ENCODE measurements around the gene SFT2D1. TPM values are rescaled to one million over a fixed set of nuclear protein-coding genes. Genes with fewer than 3 reads are reported as not detected.

Gene SFT2D1
- total and polyA plus RNA-seq, 9 of the 15 experiments (the other 6 are each of a cell fraction or from before 2014, with no cell fraction given), result 54.4 to 140 (median 74.6) TPM

DNA sequence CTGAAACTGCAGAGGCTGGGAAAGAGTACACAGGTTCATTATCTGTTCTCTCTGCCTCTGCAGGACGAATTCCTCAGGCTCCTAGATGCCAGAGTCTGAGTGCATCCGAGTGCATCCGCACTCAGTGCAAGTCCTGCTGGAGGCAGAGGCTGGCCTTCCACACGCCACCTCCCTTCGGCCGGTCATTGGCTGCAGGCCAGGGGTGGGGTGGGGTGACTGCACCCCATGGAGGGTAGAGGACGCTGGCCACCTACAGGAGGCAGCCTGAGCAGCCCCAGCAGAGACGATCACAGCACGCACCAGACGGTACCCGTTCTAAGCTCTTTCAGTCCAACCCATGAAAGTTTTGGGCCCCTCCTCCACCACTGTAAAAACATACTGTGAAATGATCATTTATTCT is 11.7 kb downstream of the SFT2D1 start (continued):
- TF ChIP-seq RBM25 (IDR thresholded peaks at IDR 0.05; ENCODE audit: low read depth, low read length, severe bottlenecking) (no peak), TBL1XR1 (IDR thresholded peaks at IDR 0.05; ENCODE audit: low read length in 2 of 2) (no peak), DACH1 (IDR thresholded peaks at IDR 0.05; ENCODE audit: partially characterized antibody) (no peak), USF1 (CRISPR knock-in tag; IDR thresholded peaks at IDR 0.05) (no peak), HBP1 (CRISPR knock-in tag; IDR thresholded peaks at IDR 0.05) (no peak), KDM4B (IDR thresholded peaks at IDR 0.05; ENCODE audit: borderline replicate concordance in 2 of 2, low read depth in 1 of 2) (peak in 1 of 2 experiments; percentile 64; a peak in 1 of 4 replicates), TSHZ1 (CRISPR knock-in tag; IDR thresholded peaks at IDR 0.05) (no peak), PBX2 (CRISPR knock-in tag; IDR thresholded peaks at IDR 0.05; ENCODE audit: low read depth) (no peak), PBX2 (tag; conservative IDR thresholded peaks at IDR 0.05; ENCODE audit: low read depth) (no peak), NONO (IDR thresholded peaks at IDR 0.05; ENCODE audit: low read depth in 2 of 2, low read length in 1 of 2) (0 out of 4 replicates have a peak, but pooled peaks of 1 of the 2 experiments have one; percentile 32), EZH2 (IDR thresholded peaks at IDR 0.05; ENCODE audit: borderline replicate concordance, low read depth, low read length) (no peak), PCBP2 (IDR thresholded peaks at IDR 0.05; ENCODE audit: low read depth, low read length, poor library complexity, severe bottlenecking) (no peak), SUPT5H (IDR thresholded peaks at IDR 0.05) (no peak), PHF21A (IDR thresholded peaks at IDR 0.05; ENCODE audit: borderline replicate concordance, low read depth) (0 out of 2 replicates have a peak, but pooled peaks have one; percentile 21), TAF1 (IDR thresholded peaks at IDR 0.05; ENCODE audit: control insufficient read depth, extremely low read depth, insufficient read depth, low read length, severe bottlenecking) (no peak), MAFK (IDR thresholded peaks at IDR 0.05; ENCODE audit: low read length) (no peak), BCL6 (CRISPR knock-in tag; IDR thresholded peaks at IDR 0.05) (no peak), ZNF785 (CRISPR knock-in tag; IDR thresholded peaks at IDR 0.05) (no peak), HMG20B (CRISPR knock-in tag; IDR thresholded peaks at IDR 0.05) (no peak), CTBP1 (IDR thresholded peaks at IDR 0.05; ENCODE audit: borderline replicate concordance) (peak; percentile 95), HEY1 (CRISPR knock-in tag; IDR thresholded peaks at IDR 0.05; ENCODE audit: borderline replicate concordance) (no peak), RB1 (IDR thresholded peaks at IDR 0.05; ENCODE audit: low read depth) (peak; percentile 74)
